HG03469 (cell line): ENCODE results near the gene BUB3.

Experiments used
- ATAC-seq: cut with Tn5 transposase; IDR thresholded peaks from one replicate; pipeline ENCODE4 v1.9.1; 2021; ENCODE audit warnings: mild to moderate bottlenecking, moderate library complexity, moderate number of reproducible peaks; ENCODE audit not compliant: unreplicated experiment

BUB3 gene

DNA sequence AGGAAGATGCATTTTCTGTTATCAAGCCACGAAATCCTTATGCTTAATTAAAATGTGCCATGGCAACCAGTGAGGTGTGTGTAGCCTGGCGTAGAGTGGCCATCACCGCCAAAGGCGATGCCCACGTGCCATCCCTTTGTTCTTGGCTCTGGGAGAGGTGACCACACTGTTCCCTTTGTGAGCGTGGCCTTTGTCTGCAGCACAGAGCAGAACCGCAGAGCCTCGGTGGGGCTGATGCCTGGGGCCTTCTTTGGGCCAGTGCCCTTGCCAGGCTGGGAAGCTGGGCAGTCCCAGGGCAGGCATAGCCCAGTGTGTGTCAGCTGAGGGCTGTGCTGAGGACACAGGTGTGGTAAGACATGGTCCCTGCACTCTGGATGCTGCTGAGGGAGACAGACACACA is 48.3 kb downstream of the BUB3 start:
- ATAC-seq = no peak

DNA sequence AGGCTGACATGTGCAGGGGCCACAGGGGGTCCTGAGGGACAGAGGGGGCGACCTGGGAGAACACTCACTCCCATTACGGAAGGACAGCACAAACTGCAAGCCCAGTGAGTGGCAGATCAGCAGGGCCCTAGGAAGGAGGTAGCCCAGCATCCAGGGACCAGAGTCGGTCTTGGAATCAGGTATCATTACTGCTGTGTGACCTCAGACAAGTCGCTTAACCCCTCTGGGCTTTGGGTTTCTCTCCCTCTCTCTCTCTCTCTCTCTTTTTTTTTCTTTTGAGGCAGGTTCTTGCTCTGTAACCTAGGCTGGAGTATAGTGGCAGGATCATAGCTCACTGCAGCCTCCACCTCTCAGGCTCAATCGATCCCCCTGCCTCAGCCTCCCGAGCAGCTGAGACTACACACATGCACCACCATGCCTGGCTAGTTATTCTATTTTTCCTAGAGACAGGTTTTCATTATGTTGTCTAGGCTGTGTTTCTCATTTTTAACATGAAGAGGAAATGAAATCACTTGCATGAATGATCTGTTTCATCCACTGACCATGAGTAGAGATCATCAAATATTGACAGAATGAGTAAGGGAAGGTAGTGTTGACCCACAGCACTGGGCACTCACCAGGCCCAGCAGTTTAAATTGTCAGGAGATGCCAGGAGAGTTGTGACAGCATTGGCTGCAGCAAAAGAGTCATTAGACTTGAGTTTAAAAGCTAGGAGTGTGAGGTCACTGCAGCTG is 49.4 kb downstream of the BUB3 start:
- no peak for ATAC-seq

DNA sequence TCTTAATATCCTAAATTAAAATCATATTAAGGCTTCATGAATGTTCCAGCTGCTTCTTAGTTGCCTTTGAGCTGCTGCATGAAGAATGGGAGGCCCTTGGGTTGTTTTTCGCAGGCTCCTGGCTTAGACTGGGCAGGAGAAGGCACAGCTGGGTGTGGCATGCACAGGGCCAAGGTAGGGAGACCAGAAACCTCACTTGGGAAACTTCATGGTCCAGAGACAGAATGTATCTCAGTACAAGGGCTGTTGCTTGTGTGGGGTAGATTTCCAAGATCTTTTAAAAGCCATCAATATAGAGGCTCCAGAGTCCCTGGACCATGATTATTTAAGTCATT is 49.9 kb downstream of the BUB3 start:
- ATAC-seq = no peak

DNA sequence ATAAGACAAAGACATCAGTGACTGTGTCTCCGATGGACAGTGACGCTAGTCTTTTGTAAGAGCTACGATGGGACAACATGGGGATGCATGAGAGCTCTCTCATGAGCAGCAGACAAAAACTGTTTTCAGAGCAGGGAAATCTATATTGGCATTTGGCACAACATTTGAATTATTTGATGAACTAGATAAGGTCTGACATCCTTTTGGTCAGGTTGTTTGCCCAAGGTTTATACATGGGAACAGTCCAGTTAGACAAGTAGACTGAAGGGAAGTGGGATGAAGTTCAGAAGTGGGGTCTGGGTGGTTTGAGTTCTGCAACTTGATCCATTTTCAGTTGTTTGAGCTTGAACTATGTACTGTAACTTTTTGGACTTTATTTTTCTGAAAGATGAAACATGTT is 50.8 kb downstream of the BUB3 start:
- no peak for ATAC-seq

DNA sequence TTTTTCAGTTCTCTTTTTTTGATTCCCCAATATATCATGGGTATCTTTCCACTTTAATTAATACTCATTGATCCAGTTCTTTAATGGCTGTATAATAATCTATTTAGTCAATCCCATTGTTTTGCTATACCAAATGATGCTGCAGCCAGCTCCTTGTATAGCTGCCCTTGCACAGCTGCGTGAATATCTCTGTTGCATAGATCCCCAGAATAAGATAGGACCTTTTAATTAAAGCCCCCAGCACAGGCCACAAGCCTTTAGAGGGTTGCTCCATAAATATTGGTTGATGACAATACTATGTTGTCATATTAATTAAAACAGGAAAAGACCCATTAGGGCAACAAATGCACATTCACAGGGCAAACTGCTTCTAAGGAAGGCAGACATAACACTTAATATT is 57.9 kb downstream of the BUB3 start:
- ATAC-seq = no peak

DNA sequence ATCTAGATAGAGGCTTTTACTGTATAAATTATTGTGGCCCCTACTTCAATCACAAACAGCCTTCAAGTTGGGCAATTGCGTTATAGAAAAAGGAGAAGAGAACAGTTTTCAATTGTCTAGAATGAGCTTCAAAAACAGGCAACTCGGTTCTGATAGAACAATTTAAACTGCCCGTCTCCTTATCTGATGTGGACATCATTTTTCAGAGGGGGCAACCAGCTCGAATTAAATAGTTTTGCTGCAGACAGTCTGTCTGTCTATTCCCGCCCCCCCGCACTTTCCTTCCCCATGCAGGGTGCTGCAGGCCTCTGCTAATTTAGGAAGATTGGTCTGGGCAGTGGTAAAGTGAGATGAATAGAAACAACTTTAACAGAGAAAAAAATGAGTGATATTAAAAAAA is 58.4 kb downstream of the BUB3 start:
- no peak for ATAC-seq

DNA sequence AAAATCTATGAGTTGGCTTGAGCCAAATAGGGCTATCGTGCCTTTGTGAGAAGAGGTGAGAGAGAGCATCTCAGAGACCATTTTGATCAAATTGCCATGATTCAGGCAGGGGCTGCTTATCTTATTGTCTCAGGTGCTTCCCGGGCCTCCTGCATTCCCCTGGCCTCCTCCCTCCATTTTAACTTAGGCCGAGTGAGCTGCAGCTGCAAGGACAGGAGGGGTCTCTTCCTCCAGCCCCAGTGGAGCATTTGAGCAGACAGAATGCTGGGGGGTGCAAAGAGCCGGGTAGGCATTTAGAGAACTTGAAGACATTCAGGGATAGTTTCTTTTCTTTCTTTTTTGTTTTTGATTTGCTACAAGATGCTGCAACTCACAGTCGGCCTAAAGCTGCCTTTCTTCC is 59.0 kb downstream of the BUB3 start:
- ATAC-seq = no peak
